OCI-LY1 (cell line): ENCODE results near the gene ATXN1.

Source experiments
- H2AFZ ChIP-seq: fragments of 200-600 bp; sonication (generic), shearing (Covaris generic); 2 replicates; pipeline ENCODE4 v1.6.0; 2014; ENCODE audit warnings: antibody characterized with exemption, mild to moderate bottlenecking, low read length
- H3F3A ChIP-seq: fragments of 200-600 bp; sonication (generic), shearing (Covaris generic); 2 replicates; pipeline ENCODE4 v1.6.0; 2014; ENCODE audit warnings: mild to moderate bottlenecking, antibody characterized with exemption, low read length, moderate library complexity; ENCODE audit not compliant: insufficient read depth
- H3K27ac ChIP-seq: fragments of 200-600 bp; sonication (generic); 2 replicates; pipeline ENCODE4 v1.5.1; 2014; ENCODE audit warnings: low read length, mixed run types, mild to moderate bottlenecking, low read depth; ENCODE audit not compliant: poor library complexity, severe bottlenecking
- H3K27me3 ChIP-seq: fragments of 200-600 bp; sonication (generic); 2 replicates; pipeline ENCODE4 v1.6.0; 2014; ENCODE audit warnings: antibody characterized with exemption, mild to moderate bottlenecking, low read length, moderate library complexity; ENCODE audit not compliant: insufficient read depth
- H3K36me3 ChIP-seq: fragments of 200-600 bp; sonication (generic); 2 replicates; pipeline ENCODE4 v1.6.1; 2014; ENCODE audit warnings: mild to moderate bottlenecking, antibody characterized with exemption, low read length, moderate library complexity, mixed read lengths; ENCODE audit not compliant: insufficient read depth
- H3K4me1 ChIP-seq: fragments of 200-600 bp; sonication (generic); 2 replicates; pipeline ENCODE4 v1.5.1; 2014; ENCODE audit warnings: mild to moderate bottlenecking, low read length, moderate library complexity; ENCODE audit not compliant: insufficient read depth, severe bottlenecking
- H3K4me2 ChIP-seq: fragments of 200-600 bp; sonication (generic), shearing (Covaris generic); 2 replicates; pipeline ENCODE4 v1.6.1; 2014; ENCODE audit warnings: low read length
- H3K4me3 ChIP-seq: fragments of 200-600 bp; sonication (generic); 2 replicates; pipeline ENCODE4 v1.5.1; 2014; ENCODE audit warnings: low read length, low read depth, mild to moderate bottlenecking, mixed read lengths; ENCODE audit not compliant: poor library complexity, severe bottlenecking
- H3K79me2 ChIP-seq: fragments of 200-600 bp; shearing (Covaris generic); 2 replicates; pipeline ENCODE4 v1.6.1; 2016; ENCODE audit warnings: mixed run types, low read length, mixed read lengths; ENCODE audit not compliant: insufficient read depth
- H3K9ac ChIP-seq: fragments of 200-600 bp; sonication (generic), shearing (Covaris generic); 2 replicates; pipeline ENCODE4 v1.6.1; 2014; ENCODE audit warnings: mild to moderate bottlenecking, low read length, mixed read lengths
- H3K9me2 ChIP-seq: fragments of 200-600 bp; sonication (generic), shearing (Covaris generic); 2 replicates; pipeline ENCODE4 v1.6.1; 2014; ENCODE audit warnings: low read depth, mild to moderate bottlenecking, low read length, mixed read lengths
- H3K9me3 ChIP-seq: fragments of 200-600 bp; shearing (Covaris generic); 2 replicates; pipeline ENCODE4 v1.6.1; 2014; ENCODE audit warnings: low read length, mixed read lengths
- H4K20me1 ChIP-seq: fragments of 200-600 bp; sonication (generic), shearing (Covaris generic); 2 replicates; pipeline ENCODE4 v1.6.0; 2016; ENCODE audit warnings: mild to moderate bottlenecking, low read length; ENCODE audit not compliant: insufficient read depth
- EZH2 ChIP-seq: fragments of 200-600 bp; sonication (generic), shearing (Covaris generic); IDR thresholded peaks from 2 replicates; pipeline ENCODE4 v1.8.0; 2017; ENCODE audit warnings: borderline replicate concordance, mixed run types, mild to moderate bottlenecking, antibody characterized with exemption, low read length, moderate library complexity, mixed read lengths
- TF ChIP-seq, protein P1 (sequence below): fragments of 200-600 bp; sonication (generic), shearing (Covaris generic); IDR thresholded peaks from 2 replicates; pipeline ENCODE4 v1.5.1; 2017; ENCODE audit warnings: mild to moderate bottlenecking, antibody characterized with exemption, low read length, moderate library complexity, mixed read lengths

The ATXN1 gene

DNA sequence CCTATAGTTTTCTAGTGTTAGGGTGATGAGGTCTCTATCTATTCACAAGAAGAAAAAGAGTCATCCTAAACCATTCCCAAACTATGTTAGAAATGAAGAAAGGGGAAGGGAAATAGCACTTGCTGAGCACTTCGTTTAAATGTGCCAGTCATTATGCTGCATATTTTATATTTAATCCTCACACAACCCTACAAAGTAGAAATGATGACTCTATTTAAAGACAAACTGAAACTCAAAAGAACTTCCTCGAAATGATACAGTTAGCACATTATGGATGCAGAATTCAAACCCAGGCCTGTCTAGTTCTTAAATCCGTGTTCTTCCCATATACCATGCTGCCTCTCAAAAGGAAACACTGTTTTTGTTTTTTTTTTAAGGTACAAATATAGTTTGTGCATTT is 348.3 kb downstream of the ATXN1 start:
- H3K9me2 ChIP-seq, result no peaks in the 10 kb centered on the region
- H3K27me3 ChIP-seq, result no peaks in the 10 kb centered on the region
- H3F3A ChIP-seq, result no peaks in the 10 kb centered on the region
- no peaks in the 10 kb centered on the region for H4K20me1 ChIP-seq
- no peak overlapping the region for H3K9ac ChIP-seq
- peak overlapping the region; percentile 35 for H3K4me2 ChIP-seq
- TF ChIP-seq, protein P1, sequence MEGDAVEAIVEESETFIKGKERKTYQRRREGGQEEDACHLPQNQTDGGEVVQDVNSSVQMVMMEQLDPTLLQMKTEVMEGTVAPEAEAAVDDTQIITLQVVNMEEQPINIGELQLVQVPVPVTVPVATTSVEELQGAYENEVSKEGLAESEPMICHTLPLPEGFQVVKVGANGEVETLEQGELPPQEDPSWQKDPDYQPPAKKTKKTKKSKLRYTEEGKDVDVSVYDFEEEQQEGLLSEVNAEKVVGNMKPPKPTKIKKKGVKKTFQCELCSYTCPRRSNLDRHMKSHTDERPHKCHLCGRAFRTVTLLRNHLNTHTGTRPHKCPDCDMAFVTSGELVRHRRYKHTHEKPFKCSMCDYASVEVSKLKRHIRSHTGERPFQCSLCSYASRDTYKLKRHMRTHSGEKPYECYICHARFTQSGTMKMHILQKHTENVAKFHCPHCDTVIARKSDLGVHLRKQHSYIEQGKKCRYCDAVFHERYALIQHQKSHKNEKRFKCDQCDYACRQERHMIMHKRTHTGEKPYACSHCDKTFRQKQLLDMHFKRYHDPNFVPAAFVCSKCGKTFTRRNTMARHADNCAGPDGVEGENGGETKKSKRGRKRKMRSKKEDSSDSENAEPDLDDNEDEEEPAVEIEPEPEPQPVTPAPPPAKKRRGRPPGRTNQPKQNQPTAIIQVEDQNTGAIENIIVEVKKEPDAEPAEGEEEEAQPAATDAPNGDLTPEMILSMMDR, result no peak
- no peak for TF ChIP-seq EZH2
- no peaks in the 10 kb centered on the region for H3K79me2 ChIP-seq
- no peaks in the 10 kb centered on the region for H3K36me3 ChIP-seq
- no peak overlapping the region for H2AFZ ChIP-seq
- no peak overlapping the region for H3K27ac ChIP-seq
- H3K4me1 ChIP-seq, result peaks cover 13% of the 10 kb centered on the region
- no peak overlapping the region for H3K4me3 ChIP-seq
- no peaks in the 10 kb centered on the region for H3K9me3 ChIP-seq

DNA sequence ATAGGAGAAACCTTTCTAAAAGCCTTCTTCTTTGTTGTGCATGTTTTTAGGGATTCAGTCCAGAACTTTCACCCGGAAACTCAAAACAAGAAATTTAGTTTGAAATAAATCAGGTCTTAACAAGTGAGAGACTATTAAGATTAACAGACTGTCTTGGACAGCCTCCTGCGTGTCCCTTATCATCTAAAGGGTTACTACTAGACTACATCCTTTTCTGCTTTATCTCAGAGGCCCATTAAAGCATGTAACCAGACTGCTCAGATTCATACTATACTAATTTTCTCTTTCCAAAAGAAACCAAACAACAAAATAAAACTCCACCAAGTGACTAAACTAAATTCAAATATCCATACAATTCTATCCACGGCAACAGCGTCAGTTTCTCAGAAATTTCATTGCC is 349.1 kb downstream of the ATXN1 start:
- no peaks in the 10 kb centered on the region for H3K27me3 ChIP-seq
- no peaks in the 10 kb centered on the region for H4K20me1 ChIP-seq
- no peak overlapping the region for H2AFZ ChIP-seq
- H3K9me2 ChIP-seq, result no peaks in the 10 kb centered on the region
- no peak overlapping the region for H3K4me2 ChIP-seq
- no peaks in the 10 kb centered on the region for H3K79me2 ChIP-seq
- H3K36me3 ChIP-seq, result no peaks in the 10 kb centered on the region
- no peaks in the 10 kb centered on the region for H3K9me3 ChIP-seq
- H3K4me3 ChIP-seq, result no peak overlapping the region
- TF ChIP-seq, protein P1, result no peak
- TF ChIP-seq EZH2, result no peak
- H3K27ac ChIP-seq, result no peak overlapping the region
- peaks cover 13% of the 10 kb centered on the region for H3K4me1 ChIP-seq
- no peak overlapping the region for H3K9ac ChIP-seq
- no peaks in the 10 kb centered on the region for H3F3A ChIP-seq

DNA sequence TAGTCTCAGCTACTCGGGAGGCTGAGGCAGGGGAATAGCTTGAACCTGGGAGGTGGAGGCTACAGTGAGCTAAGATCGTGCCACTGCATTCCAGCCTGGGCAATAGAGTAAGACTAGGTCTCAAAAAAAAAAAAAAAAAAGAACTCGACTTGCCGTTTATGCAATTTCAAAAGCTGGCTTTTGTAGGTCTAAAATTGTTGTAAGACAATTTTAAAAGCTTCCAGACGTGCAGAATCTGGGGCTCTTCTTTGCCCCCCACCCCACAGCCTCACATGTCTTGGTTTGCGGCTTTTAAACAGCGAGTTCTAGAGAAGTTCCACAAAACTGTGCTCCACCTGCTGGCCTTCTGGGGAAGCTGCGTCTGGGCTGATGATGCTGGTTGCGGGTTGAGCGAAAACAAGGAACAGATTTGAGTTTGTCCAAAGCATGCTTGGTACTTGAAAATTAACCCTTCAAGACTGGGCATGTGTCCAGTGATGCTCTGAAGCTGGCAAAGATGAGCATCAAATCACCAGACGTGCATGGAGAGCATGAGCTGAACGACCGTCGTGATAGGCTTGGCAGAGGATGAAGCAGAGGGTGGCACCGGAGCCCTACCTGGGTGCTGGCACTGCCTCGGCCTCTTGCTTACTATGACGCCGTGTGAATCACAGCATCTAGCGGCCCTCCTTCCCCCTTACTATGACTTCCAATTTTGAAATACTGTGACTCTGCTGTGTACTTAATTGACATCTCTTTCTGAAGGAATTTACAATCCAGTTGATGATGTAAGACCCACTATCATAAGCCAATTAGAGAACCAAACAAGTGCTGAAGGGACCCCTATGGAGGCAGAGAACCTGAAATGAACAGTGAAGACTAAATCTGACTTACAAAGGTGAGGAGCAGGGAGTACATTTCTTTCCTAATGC is 351.5 kb downstream of the ATXN1 start:
- Histone ChIP-seq H3K9me3 (no peaks in the 10 kb centered on the region), H3K9me2 (no peaks in the 10 kb centered on the region), H3K4me1 (peaks cover 13% of the 10 kb centered on the region), H3K9ac (no peak overlapping the region), H3K4me2 (no peak overlapping the region), H3K79me2 (no peaks in the 10 kb centered on the region), H3K27ac (no peak overlapping the region), H3K36me3 (no peaks in the 10 kb centered on the region), H4K20me1 (no peaks in the 10 kb centered on the region), H3K4me3 (no peak overlapping the region), H3F3A (no peaks in the 10 kb centered on the region), H3K27me3 (no peaks in the 10 kb centered on the region), H2AFZ (no peak overlapping the region)
- TF ChIP-seq, protein P1, result peak; percentile 90
- TF ChIP-seq EZH2, result no peak
